Activated CD4-positive, alpha-beta T cell treated with anti-CD3 and anti-CD28 coated beads for 36 hours (primary cell): ENCODE results near the gene OBP2B. TPM values are rescaled to one million over a fixed set of nuclear protein-coding genes. Genes with fewer than 3 reads are reported as not detected.
A peak's percentile ranks its signal among the peaks of the same experiment; 100 is the strongest.
"Not testable (repeated sequence)": the region's sequence is repeated elsewhere in the genome, so short reads cannot be mapped to it uniquely, and the experiment has no call there.

Experiments used
- ATAC-seq: fragments of 200-7000 bp; cut with Tn5 transposase; one replicate; pipeline ENCODE4 v1.10.0; 2021; ENCODE audit warnings: mild to moderate bottlenecking, moderate library complexity
- CTCF ChIA-PET: fragments of 350-600 bp; sonication (Branson Sonifier 250); formaldehyde crosslinking; loops from one replicate; lab custom pipeline; 2021; ENCODE audit warnings: antibody characterized with exemption; lab: Charles Lee
- POLR2A ChIA-PET: fragments of 350-600 bp; sonication (Branson Sonifier 250); formaldehyde crosslinking; loops from one replicate; lab custom pipeline; 2021; ENCODE audit warnings: antibody characterized with exemption, inconsistent platforms; lab: Charles Lee
- DNase-seq: peaks from one replicate; pipeline ENCODE4 v3.0.0-alpha.2; 2020
- H3K27ac Mint-ChIP-seq: one replicate; pipeline ENCODE4 v1.8.0; 2021; ENCODE audit warnings: mixed read lengths
- H3K27me3 Mint-ChIP-seq: one replicate; pipeline ENCODE4 v1.8.0; 2021; ENCODE audit warnings: mixed read lengths
- H3K36me3 Mint-ChIP-seq: one replicate; pipeline ENCODE4 v1.8.0; 2021; ENCODE audit warnings: low read depth, mixed read lengths
- H3K4me1 Mint-ChIP-seq: one replicate; pipeline ENCODE4 v1.8.0; 2021; ENCODE audit warnings: mixed read lengths
- H3K4me3 Mint-ChIP-seq: one replicate; pipeline ENCODE4 v1.8.0; 2021; ENCODE audit warnings: mild to moderate bottlenecking, moderate library complexity, mixed read lengths
- H3K9me3 Mint-ChIP-seq: one replicate; pipeline ENCODE4 v1.8.0; 2021; ENCODE audit warnings: low read depth, mixed read lengths
- intact Hi-C, 2 experiments: fragments of 100-400 bp; cut with DNase I in 1 of 2; cut with micrococcal nuclease in 1 of 2; formaldehyde crosslinking; loops; one replicate each; pipeline versions ENCODE4 v1.14.2 to v1.15.1; 2022 to 2024; cut with DNase I, micrococcal nuclease
- total RNA-seq, 2 experiments: library from RNA; stranded (reverse); gene quantifications; one replicate each; pipeline ENCODE4 v1.2.3, GENCODE V29; 2021

OBP2B gene
- total RNA-seq, 2 experiments from 2014 or later = not detected

DNA sequence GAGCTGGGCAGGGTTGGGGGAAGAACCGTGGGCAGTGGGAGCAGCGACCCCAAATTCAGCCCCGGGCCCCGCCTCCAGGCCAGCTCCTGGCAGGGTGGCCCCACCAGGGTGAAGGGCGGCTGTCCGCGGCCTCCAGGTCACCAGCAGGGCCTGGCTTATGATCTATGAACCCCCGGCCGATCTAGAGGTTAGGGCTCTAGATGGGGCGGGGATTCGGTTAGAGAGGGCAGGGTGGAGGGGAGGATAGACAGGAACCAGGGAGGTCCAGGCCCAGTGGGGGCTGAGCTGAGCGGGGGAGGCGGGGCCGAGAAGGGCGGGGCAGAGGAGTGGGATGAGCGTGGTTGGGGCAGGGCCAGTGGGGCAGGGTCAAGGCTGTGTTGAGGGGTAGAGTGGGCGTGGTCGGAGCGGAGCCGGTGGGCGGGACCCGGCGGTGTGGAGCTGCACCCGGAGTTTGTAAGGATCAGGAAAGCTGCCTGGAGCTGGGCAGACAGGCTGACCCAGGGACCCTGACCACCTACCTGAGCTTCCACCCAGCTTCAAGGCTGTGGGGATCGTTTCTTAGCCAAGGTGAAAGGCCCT is 29.3 kb upstream of the OBP2B start:
- intact Hi-C loops = loop anchor here (2.0 to 5.0 kb wide), 3 partner anchors 51 to 96 kb away; no protein-coding TSS in a partner anchor
- Mint-ChIP-seq H3K27ac (no peak overlapping the region), H3K9me3 (no peaks in the 10 kb centered on the region), H3K4me3 (no peak overlapping the region), H3K4me1 (peaks cover 7% of the 10 kb centered on the region), H3K36me3 (no peaks in the 10 kb centered on the region), H3K27me3 (peaks cover 5% of the 10 kb centered on the region)
- DNase-seq (peak; percentile 58), ATAC-seq (peak; percentile 48)
- ChIA-PET POLR2A (no interaction called here), CTCF (interaction anchor here (0.6 to 2.3 kb wide), 16 partner anchors 9 to 489 kb away, joined by 3 to 14 read pairs (median 4); no protein-coding TSS in a partner anchor)

DNA sequence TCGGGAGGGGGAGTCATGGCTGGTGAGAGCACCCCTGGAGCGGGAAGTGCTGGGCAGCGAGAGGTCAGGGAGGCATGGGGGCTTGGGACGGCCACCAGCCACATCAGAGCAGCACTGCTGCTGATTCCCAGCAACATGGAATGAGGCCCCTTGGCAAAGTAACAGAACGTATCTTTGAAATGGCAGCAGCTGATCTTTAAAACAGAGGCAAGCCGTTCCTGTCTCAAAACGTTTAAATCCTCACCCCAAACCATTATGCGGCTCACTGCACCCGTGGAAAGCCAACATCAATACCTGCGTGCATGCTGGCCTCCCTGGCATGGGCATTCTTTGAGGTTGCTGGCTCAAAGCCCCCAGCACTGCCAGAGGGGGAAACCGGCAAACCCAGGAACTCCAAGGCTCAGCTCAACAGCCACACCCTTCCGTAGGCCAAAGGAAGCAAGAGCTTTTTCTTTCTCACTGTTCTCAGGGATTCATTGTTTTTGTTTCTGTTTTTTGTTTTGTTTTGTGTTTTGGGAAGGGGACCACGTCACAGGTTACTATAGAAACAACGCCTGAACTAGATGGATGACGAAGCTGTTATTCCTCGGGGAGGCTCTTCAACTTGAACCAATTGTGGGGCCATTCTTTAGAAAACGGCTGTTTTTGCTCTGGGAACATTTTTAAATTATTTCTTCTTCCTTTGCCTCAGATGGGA is 28.1 kb upstream of the OBP2B start:
- no peaks in the 10 kb centered on the region for H3K36me3 Mint-ChIP-seq
- H3K4me1 Mint-ChIP-seq = peaks cover 7% of the 10 kb centered on the region
- no peak for DNase-seq
- intact Hi-C loops = loop anchor here in 1 of 2 experiments (5.0 kb wide), 1 partner anchor 50 kb away; no protein-coding TSS in a partner anchor
- peaks cover 2% of the 10 kb centered on the region for H3K27me3 Mint-ChIP-seq
- no peak overlapping the region for H3K27ac Mint-ChIP-seq
- CTCF ChIA-PET = interaction anchor here (0.6 to 0.9 kb wide), 2 partner anchors 94 to 104 kb away, joined by 3 read pairs; no protein-coding TSS in a partner anchor
- H3K4me3 Mint-ChIP-seq = no peak overlapping the region
- H3K9me3 Mint-ChIP-seq = no peaks in the 10 kb centered on the region
- POLR2A ChIA-PET = no interaction called here
- ATAC-seq = no peak

- POLR2A ChIA-PET, CTCF ChIA-PET: not testable (repeated sequence)
Measured at GRCh38 chr9:133236291-133237034, 27.4 kb upstream of the OBP2B start.

DNA sequence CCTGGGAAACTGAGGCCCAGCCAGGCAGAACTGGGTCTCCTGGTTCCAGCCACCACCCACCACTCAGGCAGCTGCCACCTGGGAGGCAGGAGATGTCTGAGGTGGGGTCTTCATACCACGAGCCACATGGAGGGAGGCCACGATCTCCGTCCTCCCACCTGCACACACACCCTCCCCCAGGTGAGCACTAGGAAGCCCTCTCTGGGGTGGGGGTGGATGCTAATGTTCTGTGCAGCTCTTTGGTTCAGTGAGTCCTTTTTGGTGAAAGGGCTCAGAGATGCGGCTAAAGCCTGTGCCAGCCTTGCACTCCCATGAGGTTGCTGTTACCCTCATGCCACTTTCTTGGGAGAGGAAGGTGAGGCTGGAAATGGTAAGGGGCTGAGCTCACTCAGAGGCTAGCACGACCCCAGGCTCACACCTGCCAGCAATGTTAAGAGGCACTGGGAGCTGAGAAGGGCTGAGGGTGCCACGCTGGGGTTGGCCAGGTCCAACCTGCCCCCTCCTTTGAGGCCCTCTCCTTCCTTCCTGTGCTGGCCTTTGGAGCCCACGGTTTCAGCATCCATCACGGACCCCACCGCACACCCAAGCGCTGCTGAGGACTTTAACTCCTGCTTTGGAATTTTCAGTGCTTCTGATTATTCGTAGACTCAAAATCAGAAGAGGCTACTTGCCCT is 26.6 kb upstream of the OBP2B start:
- CTCF ChIA-PET = interaction anchor here (0.8 kb wide), 1 partner anchor 162 kb away, joined by 5 read pairs; no protein-coding TSS in a partner anchor
- H3K36me3 Mint-ChIP-seq = no peaks in the 10 kb centered on the region
- intact Hi-C loops = loop anchor here in 1 of 2 experiments (5.0 kb wide), 1 partner anchor 48 kb away; no protein-coding TSS in a partner anchor
- no peak for ATAC-seq
- POLR2A ChIA-PET = no interaction called here
- peaks cover 7% of the 10 kb centered on the region for H3K4me1 Mint-ChIP-seq
- H3K4me3 Mint-ChIP-seq = no peak overlapping the region
- no peak overlapping the region for H3K27ac Mint-ChIP-seq
- peaks cover 2% of the 10 kb centered on the region for H3K27me3 Mint-ChIP-seq
- no peak for DNase-seq
- no peaks in the 10 kb centered on the region for H3K9me3 Mint-ChIP-seq

More at GRCh38 chr9:133236291-133237034, 27.4 kb upstream of the OBP2B start:
- ATAC-seq, H3K4me3 Mint-ChIP-seq, H3K27ac Mint-ChIP-seq, H3K9me3 Mint-ChIP-seq, H3K27me3 Mint-ChIP-seq, DNase-seq, H3K4me1 Mint-ChIP-seq, H3K36me3 Mint-ChIP-seq: not testable (repeated sequence)
- intact Hi-C loops = loop anchor here in 1 of 2 experiments (5.0 kb wide), 1 partner anchor 49 kb away; no protein-coding TSS in a partner anchor

GRCh38 chr9:133234577-133235322 is 25.7 kb upstream of the OBP2B start:
- DNase-seq = no peak
- no peak for ATAC-seq
- Mint-ChIP-seq H3K4me3 (no peak overlapping the region), H3K36me3 (no peaks in the 10 kb centered on the region), H3K27me3 (peaks cover 4% of the 10 kb centered on the region), H3K27ac (no peak overlapping the region), H3K4me1 (peaks cover 7% of the 10 kb centered on the region), H3K9me3 (no peaks in the 10 kb centered on the region)
- POLR2A ChIA-PET = no interaction called here
- intact Hi-C loops = loop anchor here in 1 of 2 experiments (5.0 kb wide), 1 partner anchor 47 kb away; no protein-coding TSS in a partner anchor
- CTCF ChIA-PET = interaction anchor here (0.7 to 0.8 kb wide), 2 partner anchors 161 to 193 kb away, joined by 4 to 5 read pairs; no protein-coding TSS in a partner anchor

- Mint-ChIP-seq H3K27ac (no peak overlapping the region), H3K9me3 (no peaks in the 10 kb centered on the region), H3K4me3 (no peak overlapping the region), H3K4me1 (peaks cover 1% of the 10 kb centered on the region), H3K27me3 (peaks cover 4% of the 10 kb centered on the region), H3K36me3 (no peaks in the 10 kb centered on the region)
- CTCF ChIA-PET = interaction anchor here (0.7 kb wide), 1 partner anchor 192 kb away, joined by 4 read pairs; no protein-coding TSS in a partner anchor
- intact Hi-C loops = no loop called here
- POLR2A ChIA-PET = no interaction called here
- DNase-seq (no peak), ATAC-seq (no peak)
Measured at GRCh38 chr9:133233681-133234432, 24.8 kb upstream of the OBP2B start.

DNA sequence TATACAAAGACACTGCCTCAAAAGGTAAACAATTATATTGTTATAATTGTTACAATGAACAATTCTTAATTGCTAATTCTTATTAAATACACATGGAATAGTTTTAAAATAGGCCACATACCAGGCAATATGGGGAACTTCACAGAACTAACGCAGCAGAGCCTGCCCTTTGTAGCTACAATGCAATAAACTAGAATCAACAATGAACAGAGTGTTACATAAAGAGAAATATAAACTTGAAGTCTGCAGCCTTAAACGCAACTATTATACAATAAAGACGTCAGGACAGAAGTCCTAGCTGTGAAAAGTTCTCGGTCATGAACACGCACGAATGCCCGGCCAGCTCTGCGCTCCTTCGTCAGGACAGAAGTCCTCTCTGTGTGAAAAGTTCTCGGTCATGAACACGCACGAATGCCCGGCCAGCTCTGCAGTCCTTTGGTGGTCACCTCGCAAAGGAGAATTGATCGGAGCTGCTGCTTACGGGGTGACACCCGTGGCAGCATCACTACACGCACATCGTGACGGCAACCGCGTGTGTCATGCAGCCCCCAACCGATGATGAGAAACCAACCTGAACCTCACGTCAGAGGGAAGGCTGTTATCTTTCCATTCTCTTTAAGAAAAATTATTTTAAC is 23.0 kb upstream of the OBP2B start:
- DNase-seq, POLR2A ChIA-PET, ATAC-seq, H3K4me3 Mint-ChIP-seq, H3K27ac Mint-ChIP-seq, intact Hi-C loops, H3K27me3 Mint-ChIP-seq, H3K4me1 Mint-ChIP-seq, CTCF ChIA-PET, H3K9me3 Mint-ChIP-seq, H3K36me3 Mint-ChIP-seq: not testable (repeated sequence)

GRCh38 chr9:133230514-133230913 is 21.5 kb upstream of the OBP2B start:
- ATAC-seq, H3K4me1 Mint-ChIP-seq, H3K27me3 Mint-ChIP-seq, DNase-seq, CTCF ChIA-PET, H3K36me3 Mint-ChIP-seq, H3K9me3 Mint-ChIP-seq, H3K27ac Mint-ChIP-seq, intact Hi-C loops, POLR2A ChIA-PET, H3K4me3 Mint-ChIP-seq: not testable (repeated sequence)

- DNase-seq = no peak
- ATAC-seq = no peak
- Mint-ChIP-seq H3K27me3 (peaks cover 2% of the 10 kb centered on the region), H3K27ac (no peak overlapping the region), H3K4me1 (no peaks in the 10 kb centered on the region), H3K36me3 (no peaks in the 10 kb centered on the region), H3K9me3 (no peaks in the 10 kb centered on the region), H3K4me3 (no peak overlapping the region)
- intact Hi-C loops = no loop called here
- POLR2A ChIA-PET = no interaction called here
- CTCF ChIA-PET = no interaction called here
Measured at GRCh38 chr9:133230093-133230492, 21.0 kb upstream of the OBP2B start.
